ENCODE measurements around the gene OR2K2.

GRCh38 chr9:111298111-111298510, 31.9 kb downstream of the OR2K2 start:
- no peak for TF ChIP-seq REST (IDR thresholded peaks at IDR 0.05; ENCODE audit: low read depth)
- TF ChIP-seq MAX (IDR thresholded peaks at IDR 0.05) = no peak
- no peak for TF ChIP-seq EP300 (IDR thresholded peaks at IDR 0.05; ENCODE audit: borderline replicate concordance)
- TF ChIP-seq RAD21 (IDR thresholded peaks at IDR 0.05; ENCODE audit: low read depth) = no peak
- TF ChIP-seq CEBPB (IDR thresholded peaks at IDR 0.05) = no peak
- TF ChIP-seq YY1 (IDR thresholded peaks at IDR 0.05; ENCODE audit: low read depth) = no peak
- no peak for TF ChIP-seq TEAD4 (IDR thresholded peaks at IDR 0.05)
